OCI-LY7 (cell line): ENCODE measurements around the gene INPP5A. TPM values are rescaled to one million over a fixed set of nuclear protein-coding genes. Genes with fewer than 3 reads are reported as not detected.

ENCODE experiments used
- BruUV-seq: library from RNA; stranded (reverse); fragments of 400-500 nt; replicated peaks from 2 replicates; lab custom pipeline; 2021; lab: Mats Ljungman, UMichigan
- CTCF ChIA-PET: fragments of 300-600 bp; sonication (Branson Sonifier 250); formaldehyde crosslinking; loops from one replicate; lab custom pipeline; 2022; ENCODE audit warnings: antibody characterized with exemption; ENCODE audit not compliant: unreplicated experiment; lab: Charles Lee
- POLR2A ChIA-PET: fragments of 300-600 bp; sonication (Branson Sonifier 250); formaldehyde crosslinking; loops from one replicate; lab custom pipeline; 2022; ENCODE audit warnings: antibody characterized with exemption; lab: Charles Lee
- DNase-seq: peaks from one replicate; pipeline ENCODE4 v3.0.0-alpha.2; 2015; ENCODE audit warnings: low spot score
- H2AFZ ChIP-seq: fragments of 200-600 bp; sonication (generic), shearing (Covaris generic); 2 replicates; pipeline ENCODE4 v1.6.1; 2014; ENCODE audit warnings: mild to moderate bottlenecking, antibody characterized with exemption, low read length, moderate library complexity
- H3K27ac ChIP-seq: fragments of 200-600 bp; sonication (generic); 2 replicates; pipeline ENCODE4 v1.5.1; 2014; ENCODE audit warnings: mixed run types, low read depth, mild to moderate bottlenecking, moderate library complexity, low read length, inconsistent platforms; ENCODE audit not compliant: poor library complexity, severe bottlenecking
- H3K36me3 ChIP-seq: fragments of 200-600 bp; sonication (generic); 2 replicates; pipeline ENCODE4 v1.6.1; 2014; ENCODE audit warnings: mild to moderate bottlenecking, antibody characterized with exemption, low read length, moderate library complexity, mixed read lengths; ENCODE audit not compliant: insufficient read depth
- H3K4me1 ChIP-seq: fragments of 200-600 bp; sonication (generic); 2 replicates; pipeline ENCODE4 v1.5.1; 2014; ENCODE audit warnings: mild to moderate bottlenecking, low read length; ENCODE audit not compliant: insufficient read depth, poor library complexity, severe bottlenecking
- H3K4me2 ChIP-seq: fragments of 200-600 bp; sonication (generic); 2 replicates; pipeline ENCODE4 v1.6.1; 2014; ENCODE audit warnings: mild to moderate bottlenecking, low read length
- H3K4me3 ChIP-seq: fragments of 200-600 bp; sonication (generic); 2 replicates; pipeline ENCODE4 v1.5.1; 2014; ENCODE audit warnings: mild to moderate bottlenecking, low read depth, low read length; ENCODE audit not compliant: poor library complexity, severe bottlenecking
- H3K79me2 ChIP-seq: fragments of 200-600 bp; sonication (generic); 2 replicates; pipeline ENCODE4 v1.6.1; 2016; ENCODE audit warnings: low read depth, mild to moderate bottlenecking, low read length, moderate library complexity, mixed read lengths; ENCODE audit not compliant: insufficient read depth
- H3K9me2 ChIP-seq: fragments of 200-600 bp; sonication (generic); 2 replicates; pipeline ENCODE4 v1.6.1; 2016; ENCODE audit warnings: mild to moderate bottlenecking, low read length, mixed read lengths; ENCODE audit not compliant: insufficient read depth
- H3K9me3 ChIP-seq: fragments of 200-600 bp; sonication (generic); 2 replicates; pipeline ENCODE4 v1.6.1; 2014; ENCODE audit warnings: mild to moderate bottlenecking, mixed run types, low read length, mixed read lengths
- H4K20me1 ChIP-seq: fragments of 200-600 bp; sonication (generic); 2 replicates; pipeline ENCODE4 v1.6.1; 2014; ENCODE audit warnings: mild to moderate bottlenecking, antibody characterized with exemption, low read length, moderate library complexity, mixed read lengths; ENCODE audit not compliant: insufficient read depth
- EZH2phosphoT487 ChIP-seq: fragments of 200-600 bp; sonication (generic); IDR thresholded peaks from 2 replicates; pipeline ENCODE4 v1.6.1; 2018; ENCODE audit warnings: low read depth, borderline replicate concordance, mild to moderate bottlenecking, mixed run types, antibody characterized with exemption, low read length, moderate library complexity, mixed read lengths
- intact Hi-C: fragments of 100-400 bp; cut with micrococcal nuclease; formaldehyde crosslinking; loops from one replicate; pipeline ENCODE4 v1.10.0; 2022; ENCODE audit not compliant: unreplicated experiment
- total RNA-seq, 2 experiments: library from RNA; depleted of rRNA in 1 of 2; stranded (reverse); fragments of >200 nt in 1 of 2; shearing (Covaris generic) in 1 of 2; gene quantifications; 2 replicates each; pipeline ENCODE4 v1.2.3, GENCODE V29; 2014 to 2022
- TF ChIP-seq, protein P1 (sequence below): fragments of 200-600 bp; sonication (generic); conservative IDR thresholded peaks from 2 replicates; pipeline ENCODE4 v1.5.1; 2014; ENCODE audit warnings: mild to moderate bottlenecking, antibody characterized with exemption, low read length, moderate library complexity, mixed read lengths

INPP5A gene
- total RNA-seq, 2 experiments from 2014 or later: 14.5 to 18.4 TPM

DNA sequence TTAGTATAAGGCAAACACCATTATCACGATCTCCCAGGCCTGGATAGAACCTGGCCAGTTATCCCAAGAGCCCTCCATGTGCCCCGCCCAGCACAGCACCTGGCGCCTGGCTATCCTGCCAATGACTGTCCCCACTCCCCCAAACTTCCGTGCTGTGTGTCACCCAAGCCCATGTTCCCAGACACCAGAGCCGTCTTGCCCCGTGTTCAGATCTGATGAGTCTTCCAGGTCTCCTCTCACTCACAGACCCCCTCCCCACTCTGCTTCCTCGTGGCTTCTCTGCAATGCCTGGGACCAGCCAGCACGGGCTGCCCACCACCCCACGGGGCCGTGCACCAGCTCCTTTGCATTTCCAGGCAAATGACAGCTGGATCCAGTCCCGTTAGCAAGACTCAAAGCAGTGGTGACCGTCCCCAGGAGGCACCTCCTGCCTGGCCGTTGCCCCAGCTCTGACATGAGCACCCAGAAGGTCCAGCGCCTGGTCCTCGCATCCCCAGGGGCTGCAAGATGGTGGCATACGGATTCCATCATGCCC, 43.8 kb upstream of the INPP5A start:
- H3K36me3 ChIP-seq: no peaks in the 10 kb centered on the region
- no peaks in the 10 kb centered on the region for H3K9me2 ChIP-seq
- DNase-seq: no peak
- H3K4me3 ChIP-seq: no peak overlapping the region
- H3K4me1 ChIP-seq: no peaks in the 10 kb centered on the region
- TF ChIP-seq, protein P1, sequence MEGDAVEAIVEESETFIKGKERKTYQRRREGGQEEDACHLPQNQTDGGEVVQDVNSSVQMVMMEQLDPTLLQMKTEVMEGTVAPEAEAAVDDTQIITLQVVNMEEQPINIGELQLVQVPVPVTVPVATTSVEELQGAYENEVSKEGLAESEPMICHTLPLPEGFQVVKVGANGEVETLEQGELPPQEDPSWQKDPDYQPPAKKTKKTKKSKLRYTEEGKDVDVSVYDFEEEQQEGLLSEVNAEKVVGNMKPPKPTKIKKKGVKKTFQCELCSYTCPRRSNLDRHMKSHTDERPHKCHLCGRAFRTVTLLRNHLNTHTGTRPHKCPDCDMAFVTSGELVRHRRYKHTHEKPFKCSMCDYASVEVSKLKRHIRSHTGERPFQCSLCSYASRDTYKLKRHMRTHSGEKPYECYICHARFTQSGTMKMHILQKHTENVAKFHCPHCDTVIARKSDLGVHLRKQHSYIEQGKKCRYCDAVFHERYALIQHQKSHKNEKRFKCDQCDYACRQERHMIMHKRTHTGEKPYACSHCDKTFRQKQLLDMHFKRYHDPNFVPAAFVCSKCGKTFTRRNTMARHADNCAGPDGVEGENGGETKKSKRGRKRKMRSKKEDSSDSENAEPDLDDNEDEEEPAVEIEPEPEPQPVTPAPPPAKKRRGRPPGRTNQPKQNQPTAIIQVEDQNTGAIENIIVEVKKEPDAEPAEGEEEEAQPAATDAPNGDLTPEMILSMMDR: no peak
- no peak for TF ChIP-seq EZH2phosphoT487
- H3K27ac ChIP-seq: no peak overlapping the region
- intact Hi-C loops: loop anchor here (10.0 kb wide), 1 partner anchor 971 kb away; no protein-coding TSS in a partner anchor
- H2AFZ ChIP-seq: no peak overlapping the region
- ChIA-PET CTCF (no interaction called here), POLR2A (interaction anchor here (1.0 kb wide), 1 partner anchor 10 kb away, joined by 3 read pairs; no protein-coding TSS in a partner anchor)
- no TSS peak for BruUV-seq
- no peaks in the 10 kb centered on the region for H4K20me1 ChIP-seq
- no peaks in the 10 kb centered on the region for H3K9me3 ChIP-seq
- no peak overlapping the region for H3K4me2 ChIP-seq
- no peaks in the 10 kb centered on the region for H3K79me2 ChIP-seq

DNA sequence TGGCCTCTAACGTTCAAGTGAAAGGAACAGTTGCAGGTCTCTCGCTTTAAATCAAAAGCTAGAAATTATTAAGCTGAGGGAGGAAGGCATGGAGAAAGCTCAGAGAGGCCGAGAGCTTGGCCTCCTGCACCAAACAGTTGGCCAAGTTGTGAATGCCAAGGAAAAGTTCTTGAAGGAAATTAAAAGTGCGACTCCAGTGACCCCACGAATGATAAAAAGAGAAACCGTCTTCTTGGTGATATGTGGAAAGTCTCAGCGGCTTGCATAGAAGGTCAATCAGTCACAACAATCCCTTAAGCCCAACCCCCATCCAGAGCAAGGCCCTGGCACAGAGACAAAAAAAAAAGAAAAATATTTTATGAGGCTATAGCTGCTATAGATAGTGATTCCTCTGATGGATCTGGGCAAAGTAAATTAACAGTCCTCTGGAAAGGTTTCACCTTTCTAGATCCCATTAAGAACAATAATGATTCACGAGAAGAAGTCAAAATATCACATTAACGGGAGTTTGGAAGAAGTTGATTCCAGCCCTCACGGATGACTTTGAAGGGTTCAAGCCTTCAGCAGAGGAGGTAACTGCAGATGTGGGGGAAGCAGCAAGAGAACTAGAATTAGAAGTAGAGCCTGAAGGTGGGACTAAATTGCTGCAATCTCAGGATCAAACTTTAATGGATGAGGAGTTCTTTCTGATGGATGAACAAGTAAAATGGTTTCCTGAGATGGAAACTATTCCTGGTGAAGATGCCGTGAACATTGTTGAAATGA, 42.5 kb upstream of the INPP5A start:
- BruUV-seq: no TSS peak
- TF ChIP-seq, protein P1: no peak
- no peak for TF ChIP-seq EZH2phosphoT487
- H3K4me3 ChIP-seq: no peak overlapping the region
- ChIA-PET CTCF (no interaction called here), POLR2A (no interaction called here)
- no peak for DNase-seq
- no peak overlapping the region for H3K27ac ChIP-seq
- H3K9me3 ChIP-seq: no peaks in the 10 kb centered on the region
- H2AFZ ChIP-seq: no peak overlapping the region
- H3K36me3 ChIP-seq: no peaks in the 10 kb centered on the region
- no peaks in the 10 kb centered on the region for H3K4me1 ChIP-seq
- intact Hi-C loops: loop anchor here (10.0 kb wide), 1 partner anchor 970 kb away; no protein-coding TSS in a partner anchor
- H3K79me2 ChIP-seq: no peaks in the 10 kb centered on the region
- H3K4me2 ChIP-seq: no peak overlapping the region
- H4K20me1 ChIP-seq: no peaks in the 10 kb centered on the region
- H3K9me2 ChIP-seq: no peaks in the 10 kb centered on the region
